Activated T-helper 9 cell treated with anti-CD3 and anti-CD28 coated beads, Interleukin-2, amount 50 U/mL, for 16 hours (primary cell): ENCODE data around the gene MINAR2.

Source experiments
- DNase-seq: peaks from one replicate; pipeline ENCODE4 v3.0.0-alpha.2; 2020; ENCODE audit warnings: low read depth

Gene MINAR2

DNA sequence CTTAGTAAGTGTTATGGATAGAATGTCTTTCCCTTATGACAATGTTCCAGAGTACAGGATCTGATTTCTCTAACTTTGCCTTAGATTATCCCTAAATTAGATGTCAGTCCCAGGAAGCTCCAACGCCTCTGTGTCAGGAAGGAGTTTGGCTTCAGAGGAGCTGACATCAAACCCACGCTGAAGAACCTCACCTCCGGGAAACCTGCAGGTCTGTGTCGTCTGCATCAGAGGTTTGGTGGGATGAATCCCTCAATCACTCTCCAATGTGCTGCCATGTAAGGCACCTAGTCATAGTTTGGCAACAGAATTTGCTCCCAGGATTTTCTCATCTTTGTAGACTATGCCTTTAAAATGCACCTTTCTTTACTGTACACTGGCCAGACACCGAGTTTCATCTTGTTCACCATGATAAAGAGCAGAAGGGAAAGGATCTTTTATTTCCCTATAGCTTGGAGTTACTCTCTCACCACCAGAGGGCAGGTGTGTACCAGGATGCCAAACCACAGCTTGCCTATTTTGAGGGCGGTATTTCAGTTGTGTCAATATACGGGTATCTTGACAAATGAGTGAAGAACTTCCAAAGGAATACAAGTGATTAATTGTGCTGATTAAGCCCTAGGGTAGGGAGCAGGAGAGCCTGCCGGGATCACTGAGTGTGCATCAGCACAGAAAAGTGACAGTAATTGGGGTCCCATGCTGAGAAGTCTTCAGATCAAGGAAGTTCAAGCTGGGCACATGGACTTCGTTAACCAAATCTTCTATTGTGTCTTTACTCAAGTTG is 23.4 kb downstream of the MINAR2 start:
- no peak for DNase-seq

DNA sequence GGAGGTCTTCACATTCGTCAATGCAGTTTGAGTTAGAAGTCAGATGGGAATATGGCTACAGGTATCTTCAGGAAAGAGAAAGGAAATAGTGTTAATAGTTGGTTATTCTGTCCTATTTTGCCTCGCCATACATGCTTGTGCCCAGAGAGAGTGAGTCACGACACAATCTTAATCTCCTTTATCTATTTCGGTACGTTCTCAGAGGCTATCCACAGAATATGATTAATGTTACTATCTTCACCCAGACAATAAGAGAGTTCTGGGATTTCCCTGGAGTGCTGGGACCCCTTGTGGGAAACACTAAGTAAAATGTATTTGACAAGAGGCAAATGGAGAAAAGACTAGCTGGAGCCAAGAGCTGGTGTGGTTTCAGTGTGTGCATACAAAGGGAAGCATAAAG is 25.5 kb downstream of the MINAR2 start:
- no peak for DNase-seq

DNA sequence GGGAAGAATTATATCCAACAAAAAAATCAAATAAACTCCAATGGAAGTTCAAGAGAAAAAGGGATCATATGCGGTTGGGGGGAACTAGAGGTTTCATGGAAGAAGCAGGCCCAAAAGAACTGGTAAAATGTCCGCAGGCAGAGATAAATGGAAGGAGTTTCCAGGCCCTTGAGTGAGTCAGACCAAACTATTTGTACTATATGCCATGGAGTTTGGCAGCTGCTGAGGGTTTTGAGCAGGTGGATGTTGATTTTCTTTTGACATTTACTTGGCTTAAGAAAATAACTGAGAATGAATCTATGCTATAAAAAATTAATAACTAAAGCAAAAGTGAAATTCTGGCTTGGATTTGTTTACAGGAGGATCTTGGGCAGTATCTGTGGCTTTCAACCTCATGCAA is 33.7 kb downstream of the MINAR2 start:
- no peak for DNase-seq

DNA sequence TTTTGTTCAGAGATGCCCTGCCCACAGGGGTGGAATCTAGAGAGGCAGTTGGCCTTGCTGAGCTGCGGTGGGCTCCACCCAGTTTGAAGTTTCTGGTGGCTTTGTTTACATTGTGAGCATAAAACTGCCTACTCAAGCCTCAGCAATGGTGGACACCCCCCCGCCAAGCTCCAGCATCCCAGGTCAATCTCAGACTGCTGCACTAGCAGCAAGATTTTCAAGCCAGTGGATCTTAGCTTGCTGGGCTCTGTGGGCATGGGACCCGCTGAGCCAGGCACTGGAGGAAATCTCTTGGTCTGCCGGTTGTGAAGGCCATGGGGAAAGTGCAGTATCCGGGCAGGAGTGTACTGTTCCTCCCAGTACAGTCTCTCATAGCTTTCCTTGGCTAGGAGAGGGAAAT is 55.5 kb downstream of the MINAR2 start:
- no peak for DNase-seq

DNA sequence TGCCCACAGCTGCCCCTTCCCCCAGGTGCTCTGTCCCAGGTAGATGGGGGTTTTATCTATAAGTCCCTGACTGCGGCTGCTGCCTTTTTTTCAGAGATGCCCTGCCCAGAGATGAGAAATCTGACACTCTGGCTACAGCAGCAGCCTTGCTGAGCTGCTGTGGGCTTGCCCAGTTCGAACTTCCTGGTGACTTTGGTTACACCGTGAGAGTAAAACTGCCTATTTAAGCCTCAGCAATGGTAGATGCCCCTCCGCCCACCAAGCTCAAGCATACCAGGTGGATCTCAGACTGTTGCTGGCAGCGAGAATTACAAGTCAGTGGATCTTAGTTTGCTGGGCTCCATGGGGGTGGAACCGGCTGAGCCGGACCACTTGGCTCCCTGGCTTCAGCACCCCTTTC is 56.8 kb downstream of the MINAR2 start:
- no peak for DNase-seq

DNA sequence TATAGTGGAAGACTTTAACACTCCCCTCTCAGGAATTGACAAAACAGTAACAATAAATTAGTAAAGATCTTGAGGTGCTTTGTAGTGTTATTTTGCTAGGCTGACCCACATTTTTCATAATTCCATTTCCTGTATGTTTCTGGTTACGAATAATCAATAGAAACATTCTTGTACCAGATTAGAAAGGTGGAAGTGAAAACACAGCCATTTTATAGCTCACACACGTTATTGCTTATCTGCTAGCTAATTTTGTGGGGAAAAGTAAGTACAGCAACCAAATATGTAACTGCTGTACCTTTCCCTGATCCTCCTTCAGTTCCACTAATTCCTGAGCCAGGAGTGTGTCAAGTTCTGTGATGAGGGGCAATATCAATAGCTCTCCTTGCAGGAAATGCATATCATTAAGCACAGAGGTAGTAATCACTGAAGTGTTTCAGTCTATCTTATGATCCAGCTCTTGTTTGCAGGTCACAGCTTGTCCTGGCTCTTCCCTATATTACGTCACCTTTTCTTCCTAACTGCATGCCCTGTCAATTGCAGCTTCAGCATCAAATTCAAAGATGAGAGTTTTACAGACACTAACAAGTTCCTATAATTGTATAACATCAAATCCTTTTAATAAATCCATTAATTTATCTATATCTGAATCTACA is 59.4 kb downstream of the MINAR2 start:
- no peak for DNase-seq
